Measurements from ENCODE around the gene FAM222A.

Gene FAM222A

GRCh38 chr12:109737126-109737525 is 23.5 kb downstream of the FAM222A start:
- DNase-seq (ENCODE audit: low read depth in 2 of 2) = no peak

- no peak for DNase-seq (ENCODE audit: low read depth in 2 of 2)
Observed at GRCh38 chr12:109737631-109738030, 24.0 kb downstream of the FAM222A start.

GRCh38 chr12:109738209-109738608 is 24.6 kb downstream of the FAM222A start:
- no peak for DNase-seq (ENCODE audit: low read depth in 2 of 2)

- DNase-seq (ENCODE audit: low read depth in 2 of 2) = no peak
Observed at GRCh38 chr12:109738878-109739665, 25.4 kb downstream of the FAM222A start.

GRCh38 chr12:109739747-109740693 is 26.4 kb downstream of the FAM222A start:
- DNase-seq (ENCODE audit: low read depth in 2 of 2) = no peak

- no peak for DNase-seq (ENCODE audit: low read depth in 2 of 2)
Observed at GRCh38 chr12:109740694-109741245, 27.1 kb downstream of the FAM222A start.

GRCh38 chr12:109741286-109741969 is 27.8 kb downstream of the FAM222A start:
- DNase-seq (ENCODE audit: low read depth in 2 of 2) = no peak

GRCh38 chr12:109741970-109742703 is 28.5 kb downstream of the FAM222A start:
- no peak for DNase-seq (ENCODE audit: low read depth in 2 of 2)

GRCh38 chr12:109743076-109743910 is 29.7 kb downstream of the FAM222A start:
- DNase-seq (ENCODE audit: low read depth in 2 of 2) = no peak

GRCh38 chr12:109744026-109744425 is 30.4 kb downstream of the FAM222A start:
- DNase-seq (ENCODE audit: low read depth in 2 of 2) = no peak

GRCh38 chr12:109744986-109745942 is 31.6 kb downstream of the FAM222A start:
- no peak for DNase-seq (ENCODE audit: low read depth in 2 of 2)

GRCh38 chr12:109752117-109753053 is 38.8 kb downstream of the FAM222A start:
- DNase-seq (ENCODE audit: low read depth in 2 of 2) = no peak

- no peak for DNase-seq (ENCODE audit: low read depth in 2 of 2)
Observed at GRCh38 chr12:109753054-109753401, 39.4 kb downstream of the FAM222A start.

- DNase-seq (ENCODE audit: low read depth in 2 of 2) = no peak
Observed at GRCh38 chr12:109753959-109754358, 40.3 kb downstream of the FAM222A start.

GRCh38 chr12:109756457-109756856 is 42.8 kb downstream of the FAM222A start:
- no peak for DNase-seq (ENCODE audit: low read depth in 2 of 2)

GRCh38 chr12:109757671-109758265 is 44.1 kb downstream of the FAM222A start:
- DNase-seq (ENCODE audit: low read depth in 2 of 2) = no peak

All from stimulated activated CD4-positive, alpha-beta T cell treated with anti-CD3 and anti-CD28 coated beads, Interleukin-15, amount 100 ng/mL, for 48 hours (primary cell).